D721Med (cell line): ENCODE results near the gene TMEM214.

ENCODE experiments used
- DNase-seq: peaks from one replicate; pipeline ENCODE4 v3.0.0; 2011; ENCODE audit warnings: low spot score; ENCODE audit not compliant: insufficient read length
- FAIRE-seq: peaks from 2 replicates; lab custom pipeline; 2011; peaks lifted over from hg19 to GRCh38; lab: Jason Lieb, UNC
- CTCF ChIP-seq: IDR thresholded peaks from 2 replicates; pipeline ENCODE4 v1.5.1; 2012; ENCODE audit warnings: mild to moderate bottlenecking, control low read depth; ENCODE audit not compliant: insufficient read depth; ENCODE audit errors: missing control alignments

Gene TMEM214

DNA sequence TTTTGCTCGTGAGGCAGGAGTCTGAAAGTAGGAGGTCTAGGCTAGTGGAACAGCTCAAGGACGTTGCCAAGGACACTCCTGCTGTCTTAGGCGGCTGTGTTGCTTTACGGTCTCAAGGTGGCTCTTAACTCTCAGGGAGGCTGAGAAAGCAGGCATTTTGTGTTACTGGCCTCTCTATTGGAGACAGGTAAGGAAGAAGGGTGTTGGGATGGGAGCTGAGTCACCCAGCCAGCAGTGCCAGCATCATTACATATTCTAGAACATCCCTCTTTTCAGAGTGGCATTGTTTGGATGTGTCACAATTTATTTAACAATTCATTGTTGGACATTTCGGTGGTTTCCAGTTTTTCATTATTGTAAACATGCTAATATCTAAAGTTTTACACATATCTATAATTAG, 30.8 kb upstream of the TMEM214 start:
- no peak for DNase-seq
- FAIRE-seq, result no peak
- no peak for TF ChIP-seq CTCF

DNA sequence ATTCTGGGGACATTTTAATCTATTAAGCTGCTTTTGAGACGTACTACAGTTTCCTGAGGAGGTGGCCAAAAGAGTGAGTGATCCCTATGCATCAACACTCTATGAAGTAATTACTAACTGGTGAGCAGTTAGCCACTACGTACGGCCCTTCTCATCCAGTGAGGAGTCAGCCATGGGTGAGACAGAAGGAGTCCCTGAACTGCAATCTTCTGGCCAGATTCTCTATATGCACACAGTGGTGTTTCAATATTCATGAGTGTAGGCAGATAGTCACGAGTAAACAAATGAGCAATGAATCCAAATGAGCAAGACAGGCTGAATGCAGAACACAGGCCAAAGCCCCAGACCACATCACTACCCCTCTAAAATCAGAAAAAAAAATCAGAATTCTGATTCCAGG, 29.8 kb upstream of the TMEM214 start:
- FAIRE-seq (no peak), DNase-seq (no peak)
- TF ChIP-seq CTCF, result no peak

DNA sequence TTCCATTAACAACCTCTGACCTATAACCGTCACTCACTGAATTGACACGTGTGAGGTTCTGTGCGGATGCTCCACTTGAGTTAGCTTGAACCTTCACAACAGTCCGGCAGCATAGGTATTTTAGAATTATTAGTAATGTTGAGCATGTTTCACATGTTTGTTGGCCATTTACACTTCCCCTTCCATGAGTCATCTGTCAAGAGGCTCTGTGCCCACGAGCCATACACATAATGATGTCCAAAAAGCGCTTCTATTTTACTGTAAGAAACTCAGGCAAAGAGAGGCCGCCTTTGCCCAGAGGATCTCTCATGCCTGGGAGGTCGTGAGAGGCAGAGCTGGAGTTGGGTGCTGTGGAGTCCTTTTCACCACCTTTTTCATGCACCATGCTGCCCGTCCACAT, 28.9 kb upstream of the TMEM214 start:
- no peak for FAIRE-seq
- no peak for DNase-seq
- TF ChIP-seq CTCF, result no peak

- TF ChIP-seq CTCF, result no peak
- FAIRE-seq (no peak), DNase-seq (no peak)
Measured at GRCh38 chr2:27006602-27007415, 26.0 kb upstream of the TMEM214 start.

DNA sequence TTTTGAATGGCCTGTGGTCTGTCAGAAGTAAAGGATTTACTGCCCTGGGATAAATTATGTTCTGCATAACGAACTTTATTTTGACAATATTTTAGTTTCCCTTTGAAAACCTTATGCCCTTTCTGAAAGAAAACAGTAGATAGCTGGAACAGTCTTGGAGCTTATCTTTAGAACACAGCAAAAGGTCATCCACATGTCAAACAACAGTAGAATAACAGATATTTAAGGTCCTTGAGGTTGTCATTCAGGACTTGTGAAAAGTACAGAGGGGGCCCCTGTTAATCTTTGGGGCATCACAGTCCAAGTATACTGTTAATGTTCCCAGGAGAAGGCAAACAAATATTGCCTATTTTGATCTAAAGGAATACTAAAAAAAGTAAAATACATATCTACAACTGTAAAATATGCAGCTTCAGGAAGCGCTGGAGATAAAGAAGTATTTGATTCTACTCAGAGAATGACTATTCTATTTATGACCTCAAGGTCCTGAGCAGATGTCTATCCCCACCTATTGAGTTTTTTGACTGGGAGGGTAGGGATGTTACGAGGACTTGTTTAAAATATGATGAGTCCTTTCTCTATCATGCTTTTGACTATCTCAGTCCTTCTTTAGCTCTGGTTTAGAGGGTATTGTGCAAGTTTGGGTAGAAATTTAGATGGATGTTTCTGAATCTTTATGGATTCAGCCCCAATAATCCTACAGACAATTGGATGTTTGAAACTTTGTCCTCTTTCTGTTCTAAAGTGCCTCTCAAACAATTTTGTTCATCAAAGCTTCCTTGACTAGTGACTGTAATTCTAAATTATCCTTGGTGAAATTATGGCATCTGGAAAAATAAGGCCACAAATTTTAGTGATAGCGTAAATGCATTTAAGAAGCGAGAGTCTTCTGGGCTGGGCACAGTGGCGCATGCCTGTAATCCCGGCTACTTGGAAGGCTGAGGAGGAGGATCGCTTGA, 25.1 kb upstream of the TMEM214 start:
- FAIRE-seq, result no peak
- no peak for TF ChIP-seq CTCF
- no peak for DNase-seq

DNA sequence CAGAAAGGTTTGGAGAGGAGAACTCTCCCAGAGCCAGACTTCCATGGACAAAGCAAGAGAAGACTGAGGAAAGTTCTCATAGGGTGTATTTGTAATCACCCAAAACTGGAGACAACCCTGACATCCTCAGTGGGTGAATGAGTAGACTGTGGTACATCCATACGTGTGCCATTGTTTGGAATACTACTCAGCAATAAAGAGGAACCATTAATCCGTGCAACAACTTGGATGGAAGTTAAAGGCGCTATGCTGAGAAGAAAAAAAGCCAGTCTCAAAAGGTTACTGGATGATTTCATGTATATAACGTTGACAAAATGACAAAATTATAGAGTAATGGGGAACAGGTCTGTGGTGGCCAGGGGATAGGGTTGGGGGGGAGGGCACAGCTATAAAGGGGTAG, 24.1 kb upstream of the TMEM214 start:
- no peak for TF ChIP-seq CTCF
- no peak for FAIRE-seq
- DNase-seq, result no peak

- no peak for FAIRE-seq
- no peak for TF ChIP-seq CTCF
- no peak for DNase-seq
Measured at GRCh38 chr2:27009083-27009482, 23.7 kb upstream of the TMEM214 start.
